Neural progenitor cell (in vitro differentiated cells): ENCODE data around the gene SHQ1. TPM values are rescaled to one million over a fixed set of nuclear protein-coding genes. Genes with fewer than 3 reads are reported as not detected.

Experiments
- DNase-seq: peaks from one replicate; pipeline ENCODE4 v3.0.0-alpha.2; 2016; ENCODE audit warnings: low spot score
- H2AFZ ChIP-seq: fragments of 200-600 bp; sonication (generic); replicated peaks from 2 replicates; pipeline ENCODE4 v1.6.1; 2016; ENCODE audit warnings: antibody characterized with exemption
- H3F3A ChIP-seq: fragments of 200-600 bp; sonication (generic); 2 replicates; pipeline ENCODE4 v1.6.1; 2016; ENCODE audit warnings: antibody characterized with exemption, low read depth
- H3K27ac ChIP-seq: fragments of 200-600 bp; sonication (generic); 2 replicates; pipeline ENCODE4 v1.5.1; 2016; ENCODE audit warnings: mild to moderate bottlenecking
- H3K27me3 ChIP-seq: fragments of 200-600 bp; sonication (generic); 2 replicates; pipeline ENCODE4 v1.6.1; 2016; ENCODE audit warnings: mild to moderate bottlenecking, moderate library complexity
- H3K36me3 ChIP-seq: fragments of 200-600 bp; sonication (generic); 2 replicates; pipeline ENCODE4 v1.5.1; 2016
- H3K4me1 ChIP-seq: fragments of 200-600 bp; sonication (generic); 2 replicates; pipeline ENCODE4 v1.6.1; 2016; ENCODE audit warnings: mixed run types
- H3K4me2 ChIP-seq: fragments of 200-600 bp; sonication (generic); 2 replicates; pipeline ENCODE4 v1.6.1; 2016
- H3K4me3 ChIP-seq: fragments of 200-600 bp; sonication (generic); 2 replicates; pipeline ENCODE4 v1.5.1; 2016
- H3K79me2 ChIP-seq: fragments of 200-600 bp; sonication (generic); 2 replicates; pipeline ENCODE4 v1.6.1; 2016; ENCODE audit warnings: low read depth
- H3K9ac ChIP-seq: fragments of 200-600 bp; sonication (generic); 2 replicates; pipeline ENCODE4 v1.6.1; 2016
- H3K9me3 ChIP-seq: fragments of 200-600 bp; sonication (generic); 2 replicates; pipeline ENCODE4 v1.5.1; 2016; ENCODE audit warnings: low read depth
- H4K20me1 ChIP-seq: fragments of 200-600 bp; sonication (generic); 2 replicates; pipeline ENCODE4 v1.6.1; 2016; ENCODE audit warnings: low read depth
- H3K27ac Mint-ChIP-seq: 3 replicates; pipeline ENCODE4 v1.8.0; 2021; ENCODE audit warnings: mixed read lengths
- H3K27me3 Mint-ChIP-seq: 2 replicates; pipeline ENCODE4 v1.8.0; 2022; ENCODE audit warnings: low read depth, mild to moderate bottlenecking, inconsistent platforms, moderate library complexity, mixed read lengths; ENCODE audit not compliant: insufficient read depth
- H3K36me3 Mint-ChIP-seq: 3 replicates; pipeline ENCODE4 v1.8.0; 2021; ENCODE audit warnings: mixed read lengths
- H3K4me1 Mint-ChIP-seq: 3 replicates; pipeline ENCODE4 v1.8.0; 2021; ENCODE audit warnings: mixed read lengths
- H3K4me3 Mint-ChIP-seq: 3 replicates; pipeline ENCODE4 v1.8.0; 2021; ENCODE audit warnings: mild to moderate bottlenecking, moderate library complexity, mixed read lengths
- H3K9me3 Mint-ChIP-seq: 3 replicates; pipeline ENCODE4 v1.8.0; 2020; ENCODE audit warnings: mixed read lengths
- EZH2 ChIP-seq: fragments of 200-600 bp; sonication (generic); IDR thresholded peaks from 2 replicates; pipeline ENCODE4 v1.6.1; 2017; ENCODE audit warnings: antibody characterized with exemption, mild to moderate bottlenecking, moderate library complexity
- EZH2phosphoT487 ChIP-seq: fragments of 200-600 bp; sonication (generic); IDR thresholded peaks from 2 replicates; pipeline ENCODE4 v1.6.1; 2017; ENCODE audit warnings: antibody characterized with exemption
- total RNA-seq: library from RNA; depleted of rRNA; stranded (reverse); fragments of >200 nt; gene quantifications from 2 replicates; pipeline ENCODE4 v1.2.3, GENCODE V29; 2015; ENCODE audit warnings: low replicate concordance
- TF ChIP-seq, protein P1 (sequence below): fragments of 200-600 bp; sonication (generic); IDR thresholded peaks from 2 replicates; pipeline ENCODE4 v1.5.1; 2017; ENCODE audit warnings: antibody characterized with exemption, mild to moderate bottlenecking

SHQ1 gene
- total RNA-seq, 1 donor from 2014 or later, result 21.3 TPM

DNA sequence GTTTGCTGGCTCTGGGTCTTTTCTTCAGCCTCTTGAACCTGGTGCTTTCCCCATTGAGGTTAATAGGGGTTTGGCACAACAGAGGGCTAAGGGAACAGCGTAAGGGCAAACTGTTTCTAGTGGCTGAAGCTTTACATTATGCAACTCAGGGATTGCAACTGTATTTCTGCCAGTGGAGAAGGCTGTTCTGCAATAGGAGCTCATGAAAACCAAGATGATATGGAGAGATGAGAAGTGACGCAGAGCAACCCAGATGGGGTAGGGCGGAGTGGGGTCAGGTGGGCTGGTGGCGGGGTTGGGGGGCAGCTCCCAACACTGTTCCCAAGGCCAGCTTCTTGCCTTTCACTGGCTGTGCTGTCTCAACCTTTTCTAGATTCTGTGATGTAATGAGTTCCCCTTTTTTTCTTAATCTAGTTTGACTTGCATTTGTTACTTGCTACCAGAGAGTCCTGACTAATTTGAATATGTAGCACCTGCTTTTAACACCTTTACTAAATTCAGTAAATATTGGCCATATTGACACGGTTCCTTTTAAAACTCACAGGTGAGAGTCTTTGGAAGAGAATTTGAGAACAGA, 46.8 kb upstream of the SHQ1 start:
- Histone ChIP-seq H3K4me2 (no peak overlapping the region), H3K4me3 (no peak overlapping the region), H4K20me1 (peaks cover 6% of the 10 kb centered on the region), H2AFZ (no peak overlapping the region), H3K27me3 (peaks cover 39% of the 10 kb centered on the region), H3F3A (peaks cover 2% of the 10 kb centered on the region), H3K36me3 (no peaks in the 10 kb centered on the region), H3K27ac (no peak overlapping the region), H3K4me1 (peaks cover 21% of the 10 kb centered on the region), H3K9me3 (no peaks in the 10 kb centered on the region), H3K79me2 (no peaks in the 10 kb centered on the region), H3K9ac (no peak overlapping the region)
- Mint-ChIP-seq H3K27me3 (peaks cover 70% of the 10 kb centered on the region), H3K4me3 (no peak overlapping the region), H3K36me3 (no peaks in the 10 kb centered on the region), H3K27ac (no peak overlapping the region), H3K9me3 (no peaks in the 10 kb centered on the region), H3K4me1 (peaks cover 15% of the 10 kb centered on the region)
- TF ChIP-seq EZH2phosphoT487, result no peak
- TF ChIP-seq EZH2, result no peak
- TF ChIP-seq, protein P1, sequence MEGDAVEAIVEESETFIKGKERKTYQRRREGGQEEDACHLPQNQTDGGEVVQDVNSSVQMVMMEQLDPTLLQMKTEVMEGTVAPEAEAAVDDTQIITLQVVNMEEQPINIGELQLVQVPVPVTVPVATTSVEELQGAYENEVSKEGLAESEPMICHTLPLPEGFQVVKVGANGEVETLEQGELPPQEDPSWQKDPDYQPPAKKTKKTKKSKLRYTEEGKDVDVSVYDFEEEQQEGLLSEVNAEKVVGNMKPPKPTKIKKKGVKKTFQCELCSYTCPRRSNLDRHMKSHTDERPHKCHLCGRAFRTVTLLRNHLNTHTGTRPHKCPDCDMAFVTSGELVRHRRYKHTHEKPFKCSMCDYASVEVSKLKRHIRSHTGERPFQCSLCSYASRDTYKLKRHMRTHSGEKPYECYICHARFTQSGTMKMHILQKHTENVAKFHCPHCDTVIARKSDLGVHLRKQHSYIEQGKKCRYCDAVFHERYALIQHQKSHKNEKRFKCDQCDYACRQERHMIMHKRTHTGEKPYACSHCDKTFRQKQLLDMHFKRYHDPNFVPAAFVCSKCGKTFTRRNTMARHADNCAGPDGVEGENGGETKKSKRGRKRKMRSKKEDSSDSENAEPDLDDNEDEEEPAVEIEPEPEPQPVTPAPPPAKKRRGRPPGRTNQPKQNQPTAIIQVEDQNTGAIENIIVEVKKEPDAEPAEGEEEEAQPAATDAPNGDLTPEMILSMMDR, result no peak
- DNase-seq, result no peak

DNA sequence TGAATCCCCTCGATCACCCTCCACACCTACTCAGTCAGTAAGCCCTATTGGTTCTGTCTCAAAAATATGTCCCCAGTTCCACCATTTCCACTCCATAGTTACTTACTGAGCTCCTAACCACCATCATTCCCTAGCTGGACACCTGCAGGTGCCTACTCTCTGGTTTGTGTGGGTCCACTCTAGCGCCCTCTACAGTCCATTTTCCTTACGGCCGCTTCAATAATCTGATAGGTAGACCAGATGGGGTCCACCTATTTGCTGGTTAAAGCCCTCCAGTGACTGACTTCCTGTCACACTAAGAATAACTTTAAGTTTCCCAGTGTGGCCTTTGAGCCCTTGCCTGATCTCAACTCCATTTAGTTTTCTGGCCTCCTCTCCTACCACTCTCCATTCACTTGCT, 44.6 kb upstream of the SHQ1 start:
- no peak overlapping the region for H3K9ac ChIP-seq
- H3K27me3 Mint-ChIP-seq, result peaks cover 65% of the 10 kb centered on the region
- no peaks in the 10 kb centered on the region for H3K36me3 ChIP-seq
- no peaks in the 10 kb centered on the region for H3K9me3 Mint-ChIP-seq
- peaks cover 19% of the 10 kb centered on the region for H3F3A ChIP-seq
- DNase-seq, result peak; percentile 58
- TF ChIP-seq EZH2, result no peak
- TF ChIP-seq, protein P1, result peak; percentile 64
- H3K27me3 ChIP-seq, result peaks cover 48% of the 10 kb centered on the region
- H3K4me3 Mint-ChIP-seq, result no peak overlapping the region
- H3K4me3 ChIP-seq, result no peak overlapping the region
- no peak overlapping the region for H3K4me2 ChIP-seq
- H3K36me3 Mint-ChIP-seq, result no peaks in the 10 kb centered on the region
- H3K79me2 ChIP-seq, result no peaks in the 10 kb centered on the region
- peaks cover 32% of the 10 kb centered on the region for H3K4me1 ChIP-seq
- H3K27ac ChIP-seq, result no peak overlapping the region
- H2AFZ ChIP-seq, result no peak overlapping the region
- H3K9me3 ChIP-seq, result no peaks in the 10 kb centered on the region
- H4K20me1 ChIP-seq, result peaks cover 22% of the 10 kb centered on the region
- H3K27ac Mint-ChIP-seq, result no peak overlapping the region
- H3K4me1 Mint-ChIP-seq, result peaks cover 31% of the 10 kb centered on the region

DNA sequence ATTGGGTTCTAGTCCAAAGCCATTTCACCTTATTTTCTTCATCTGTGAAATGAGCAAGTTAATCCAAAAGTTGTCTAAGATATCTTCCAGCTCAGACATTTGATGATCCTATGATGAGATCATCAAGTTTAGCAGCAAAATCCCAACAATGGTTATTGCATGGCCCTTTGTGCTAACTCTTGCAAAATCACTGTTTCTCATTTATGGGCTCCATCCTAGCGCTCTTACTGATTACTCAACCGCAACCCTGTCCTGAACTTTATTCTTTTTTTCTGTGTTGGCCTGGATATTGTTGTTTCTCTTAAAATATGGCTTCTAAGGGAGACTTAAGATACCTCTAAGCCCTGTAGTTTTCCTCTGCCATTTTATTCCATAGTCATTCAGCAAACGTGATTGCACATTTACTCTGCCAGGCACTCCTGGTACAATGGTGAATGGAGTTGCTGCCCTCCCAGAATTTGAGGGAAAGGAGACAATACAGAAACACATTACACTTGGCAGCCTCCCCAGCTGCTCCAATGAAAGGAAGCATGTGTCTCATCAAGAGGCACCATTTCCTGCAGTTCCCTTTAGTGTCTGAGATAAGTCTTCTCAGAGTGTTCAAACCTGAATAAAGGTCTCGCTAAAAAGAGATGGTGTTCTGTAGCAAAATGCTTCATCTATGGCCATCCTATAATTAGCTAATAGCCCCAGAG, 44.0 kb upstream of the SHQ1 start:
- Histone ChIP-seq H3K9ac (no peak overlapping the region), H4K20me1 (peaks cover 22% of the 10 kb centered on the region), H3K4me1 (peaks cover 36% of the 10 kb centered on the region), H3K4me3 (no peak overlapping the region), H3K36me3 (no peaks in the 10 kb centered on the region), H3K9me3 (no peaks in the 10 kb centered on the region), H3K4me2 (no peak overlapping the region), H3K27ac (no peak overlapping the region), H3K79me2 (no peaks in the 10 kb centered on the region), H2AFZ (no peak overlapping the region), H3F3A (peaks cover 25% of the 10 kb centered on the region), H3K27me3 (peaks cover 53% of the 10 kb centered on the region)
- H3K27ac Mint-ChIP-seq, result no peak overlapping the region
- no peak overlapping the region for H3K4me3 Mint-ChIP-seq
- H3K9me3 Mint-ChIP-seq, result no peaks in the 10 kb centered on the region
- DNase-seq, result no peak
- TF ChIP-seq, protein P1, result no peak
- no peak for TF ChIP-seq EZH2
- no peak for TF ChIP-seq EZH2phosphoT487
- peaks cover 62% of the 10 kb centered on the region for H3K27me3 Mint-ChIP-seq
- peaks cover 37% of the 10 kb centered on the region for H3K4me1 Mint-ChIP-seq
- H3K36me3 Mint-ChIP-seq, result no peaks in the 10 kb centered on the region
